ENCODE results near the gene BHLHE23.

- no peak for TF ChIP-seq POLR2A (IDR thresholded peaks at IDR 0.05)
- TF ChIP-seq, protein P1, sequence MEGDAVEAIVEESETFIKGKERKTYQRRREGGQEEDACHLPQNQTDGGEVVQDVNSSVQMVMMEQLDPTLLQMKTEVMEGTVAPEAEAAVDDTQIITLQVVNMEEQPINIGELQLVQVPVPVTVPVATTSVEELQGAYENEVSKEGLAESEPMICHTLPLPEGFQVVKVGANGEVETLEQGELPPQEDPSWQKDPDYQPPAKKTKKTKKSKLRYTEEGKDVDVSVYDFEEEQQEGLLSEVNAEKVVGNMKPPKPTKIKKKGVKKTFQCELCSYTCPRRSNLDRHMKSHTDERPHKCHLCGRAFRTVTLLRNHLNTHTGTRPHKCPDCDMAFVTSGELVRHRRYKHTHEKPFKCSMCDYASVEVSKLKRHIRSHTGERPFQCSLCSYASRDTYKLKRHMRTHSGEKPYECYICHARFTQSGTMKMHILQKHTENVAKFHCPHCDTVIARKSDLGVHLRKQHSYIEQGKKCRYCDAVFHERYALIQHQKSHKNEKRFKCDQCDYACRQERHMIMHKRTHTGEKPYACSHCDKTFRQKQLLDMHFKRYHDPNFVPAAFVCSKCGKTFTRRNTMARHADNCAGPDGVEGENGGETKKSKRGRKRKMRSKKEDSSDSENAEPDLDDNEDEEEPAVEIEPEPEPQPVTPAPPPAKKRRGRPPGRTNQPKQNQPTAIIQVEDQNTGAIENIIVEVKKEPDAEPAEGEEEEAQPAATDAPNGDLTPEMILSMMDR (IDR thresholded peaks at IDR 0.05) = no peak
Observed at GRCh38 chr20:62971211-62971949, 35.4 kb downstream of the BHLHE23 start.
